HepG2 (cell line): Measurements from ENCODE around the gene CCDC201. TPM values are rescaled to one million over a fixed set of nuclear protein-coding genes. Genes with fewer than 3 reads are reported as not detected.

ENCODE experiments used
- ATAC-seq: fragments of 200-7000 bp; cut with Tn5 transposase; 3 replicates; pipeline ENCODE4 v1.9.1; 2020; ENCODE audit warnings: mild to moderate bottlenecking, moderate library complexity
- BruUV-seq: library from RNA; stranded (reverse); fragments of 400-500 nt; replicated peaks from 2 replicates; lab custom pipeline; 2021; lab: Mats Ljungman, UMichigan
- CTCF ChIA-PET: fragments of 300-600 bp; formaldehyde crosslinking; extraction: SDS; loops from one replicate; lab custom pipeline; 2021; ENCODE audit warnings: low total read pairs, inconsistent platforms, low intra/inter-chr PET ratio; lab: Yijun Ruan, JAX
- POLR2A ChIA-PET: fragments of 350-600 bp; sonication (Branson Sonifier 250); formaldehyde crosslinking; loops from one replicate; lab custom pipeline; 2020; ENCODE audit warnings: antibody characterized with exemption, inconsistent platforms; lab: Yijun Ruan, JAX
- DNase-seq: peaks from one replicate; pipeline ENCODE4 v3.0.0-alpha.2; 2015; ENCODE audit warnings: low spot score
- FAIRE-seq: peaks from 3 replicates; lab custom pipeline; 2011; peaks lifted over from hg19 to GRCh38; lab: Jason Lieb, UNC
- H2AFZ ChIP-seq: one replicate; pipeline ENCODE4 v1.6.1; 2011; ENCODE audit warnings: low read length, inconsistent platforms
- H3K27ac ChIP-seq: fragments of 300-600 bp; 3 replicates; pipeline ENCODE4 v1.8.0; 2011; ENCODE audit warnings: mixed run types, mild to moderate bottlenecking, mixed read lengths, low read length, inconsistent platforms; ENCODE audit not compliant: insufficient read depth; ENCODE audit errors: extremely low read length
- H3K27me3 ChIP-seq, 2 experiments: fragments of 200-600 bp in 1 of 2; 2 replicates in 1 of 2; 3 replicates in 1 of 2; pipeline versions ENCODE4 v1.6.0 to v1.8.0; 2011; ENCODE audit warnings: low read length in 2 of 2, mild to moderate bottlenecking in 2 of 2, moderate library complexity in 2 of 2, inconsistent platforms in 1 of 2; ENCODE audit not compliant: insufficient read depth in 2 of 2, control insufficient read depth in 1 of 2
- H3K36me3 ChIP-seq, 2 experiments: fragments of 200-600 bp in 1 of 2; replicated peaks in 1 of 2; 2 replicates in 1 of 2; 3 replicates in 1 of 2; pipeline versions ENCODE4 v1.5.1 to v1.8.0; 2011; ENCODE audit warnings: low read length in 2 of 2, inconsistent platforms in 1 of 2; ENCODE audit not compliant: insufficient read depth in 2 of 2, control insufficient read depth in 1 of 2
- H3K4me1 ChIP-seq: 2 replicates; pipeline ENCODE4 v1.5.1; 2012; ENCODE audit warnings: low read length, inconsistent platforms; ENCODE audit not compliant: insufficient read depth
- H3K4me2 ChIP-seq: 2 replicates; pipeline ENCODE4 v1.6.0; 2011; ENCODE audit warnings: low read depth, low read length, inconsistent platforms
- H3K4me3 ChIP-seq, 3 experiments: fragments of 200-600 bp in 1 of 3; sonication (generic), shearing (Covaris generic) in 1 of 3; replicated peaks in 1 of 3; 2 replicates each; pipeline ENCODE4 v1.5.1; 2011 to 2016; ENCODE audit warnings: low read length in 3 of 3, inconsistent platforms in 2 of 3, low read depth in 2 of 3, mild to moderate bottlenecking in 2 of 3, control low read depth in 1 of 3, mixed read lengths in 1 of 3; ENCODE audit not compliant: insufficient read depth in 1 of 3
- H3K79me2 ChIP-seq: one replicate; pipeline ENCODE4 v1.6.1; 2011; ENCODE audit warnings: low read length, inconsistent platforms; ENCODE audit not compliant: insufficient read depth
- H3K9ac ChIP-seq: 2 replicates; pipeline ENCODE4 v1.6.0; 2011; ENCODE audit warnings: mild to moderate bottlenecking, low read depth, low read length, inconsistent platforms; ENCODE audit not compliant: insufficient read depth
- H3K9me3 ChIP-seq: 2 replicates; pipeline ENCODE4 v1.5.1; 2012; ENCODE audit warnings: mild to moderate bottlenecking, low read length
- H4K20me1 ChIP-seq: 2 replicates; pipeline ENCODE4 v1.6.0; 2011; ENCODE audit warnings: inconsistent platforms, mild to moderate bottlenecking, low read length, moderate library complexity; ENCODE audit not compliant: insufficient read depth
- ARNTL ChIP-seq: sonication (generic); formaldehyde crosslinking; IDR thresholded peaks from 2 replicates; pipeline ENCODE4 v1.4.0; 2020; ENCODE audit warnings: mild to moderate bottlenecking, missing genetic modification reagents
- EZH2 ChIP-seq: conservative IDR thresholded peaks from 2 replicates; pipeline ENCODE4 v1.6.1; 2012; ENCODE audit warnings: mild to moderate bottlenecking, low read depth, low read length, moderate library complexity
- FOXP4 ChIP-seq: sonication (generic); formaldehyde crosslinking; IDR thresholded peaks from 2 replicates; pipeline ENCODE4 v1.4.0; 2020; ENCODE audit warnings: missing genetic modification reagents
- GTF3A ChIP-seq: sonication (generic); formaldehyde crosslinking; conservative IDR thresholded peaks from 2 replicates; pipeline ENCODE4 v1.4.0; 2020; ENCODE audit warnings: mild to moderate bottlenecking, missing genetic modification reagents
- HMG20B ChIP-seq: conservative IDR thresholded peaks from 2 replicates; pipeline ENCODE4 v1.6.1; 2016; ENCODE audit warnings: missing genetic modification reagents, missing compliant biosample characterization
- KLF11 ChIP-seq: IDR thresholded peaks from 2 replicates; pipeline ENCODE4 v1.6.1; 2016; ENCODE audit warnings: missing compliant biosample characterization
- NFATC3 ChIP-seq: sonication (generic); formaldehyde crosslinking; IDR thresholded peaks from 2 replicates; pipeline ENCODE4 v1.5.1; 2020; ENCODE audit warnings: mild to moderate bottlenecking, missing genetic modification reagents
- PHF21A ChIP-seq: sonication (generic); formaldehyde crosslinking; IDR thresholded peaks from 2 replicates; pipeline ENCODE4 v1.5.0; 2020; ENCODE audit warnings: mild to moderate bottlenecking, missing genetic modification reagents
- PTBP1 ChIP-seq: fragments of 200-400 bp; formaldehyde crosslinking; IDR thresholded peaks from 2 replicates; pipeline ENCODE4 v1.6.1; 2018; ENCODE audit warnings: low read length, low read depth; ENCODE audit not compliant: poor library complexity, severe bottlenecking
- SIX4 ChIP-seq: sonication (generic); formaldehyde crosslinking; IDR thresholded peaks from 2 replicates; pipeline ENCODE4 v1.4.0; 2020; ENCODE audit warnings: missing genetic modification reagents
- TCF7 ChIP-seq: sonication (generic); IDR thresholded peaks from 2 replicates; pipeline ENCODE4 v1.6.1; 2016; ENCODE audit warnings: antibody characterized with exemption, low read depth
- ZNF121 ChIP-seq: sonication (generic); formaldehyde crosslinking; IDR thresholded peaks from 2 replicates; pipeline ENCODE4 v1.5.0; 2020; ENCODE audit warnings: mild to moderate bottlenecking, missing genetic modification reagents
- ZNF276 ChIP-seq: sonication (generic); formaldehyde crosslinking; IDR thresholded peaks from 2 replicates; pipeline ENCODE4 v1.4.0; 2020; ENCODE audit warnings: mild to moderate bottlenecking, low read depth, missing genetic modification reagents
- WGBS: methylation state at CpG from one replicate; pipeline ENCODE4 v1.1.6; 2017; ENCODE audit warnings: low lambda C conversion rate; 5-methylcytosine and 5-hydroxymethylcytosine counted together
- in situ Hi-C: cut with HindIII; loops from 2 replicates; pipeline ENCODE4 v1.10.0; 2017; ENCODE audit warnings: low pct_unique_long_range_greater_than_20kb; ENCODE audit not compliant: extremely low pct_ligation_motif_present
- intact Hi-C: fragments of 100-400 bp; cut with micrococcal nuclease; formaldehyde crosslinking; loops from one replicate; pipeline ENCODE4 v1.10.0; 2022; ENCODE audit not compliant: unreplicated experiment
- polyA plus RNA-seq, 8 experiments: library from polyadenylated mRNA; depleted of rRNA in 3 of 8; stranded (reverse) in 7 of 8; unstranded in 1 of 8; fragments of >200 nt; fragmentation: Illumina TruSeq in 4 of 8; extraction: Trizol in 4 of 8; gene quantifications; 2 replicates each; pipeline versions ENCODE4 v1.2.1 to v1.2.3, GENCODE V29; 2011 to 2016; ENCODE audit warnings: low read depth in 4 of 8, missing spikeins in 1 of 8, mixed read lengths in 1 of 8; ENCODE audit not compliant: insufficient read depth in 1 of 8
- total RNA-seq, 5 experiments: library from RNA; depleted of rRNA; stranded (reverse); fragments of >200 nt; fragmentation: Illumina TruSeq; extraction: Trizol; gene quantifications; 2 replicates each; pipeline ENCODE4 v1.2.3, GENCODE V29; 2016; ENCODE audit warnings: low read depth in 1 of 5
- TF ChIP-seq, protein P1 (sequence below): sonication (generic); formaldehyde crosslinking; IDR thresholded peaks from 2 replicates; pipeline ENCODE4 v1.8.1; 2022; ENCODE audit warnings: low read depth, mild to moderate bottlenecking, missing genetic modification reagents

The CCDC201 gene
- total and polyA plus RNA-seq, 2 of the 13 experiments (the other 11 are each of a cell fraction or from before 2014, with no cell fraction given) = 0.92 TPM; not detected in 1

DNA sequence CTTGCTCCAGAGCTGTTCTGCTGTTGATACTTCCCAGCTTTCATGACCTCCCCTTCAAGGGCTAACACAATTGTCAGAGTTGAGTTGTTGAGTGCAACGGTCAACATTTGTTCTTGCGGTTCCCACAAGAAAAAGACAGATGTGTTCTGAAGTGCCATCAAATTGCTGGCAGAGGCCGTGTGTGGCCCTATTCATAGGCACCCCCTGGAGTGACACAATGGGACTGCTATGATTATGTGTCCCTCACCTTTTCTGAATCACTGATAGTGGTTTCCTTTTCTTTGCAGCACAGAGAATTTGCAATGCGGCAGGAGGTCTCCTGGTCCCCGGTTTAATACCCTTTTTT, 9.6 kb upstream of the CCDC201 start (continued):
- TF ChIP-seq FOXP4 (CRISPR knock-in tag) (no peak), ZNF276 (CRISPR knock-in tag) (0 out of 2 replicates have a peak, but pooled peaks have one; percentile 5)
- TF ChIP-seq, protein P1, sequence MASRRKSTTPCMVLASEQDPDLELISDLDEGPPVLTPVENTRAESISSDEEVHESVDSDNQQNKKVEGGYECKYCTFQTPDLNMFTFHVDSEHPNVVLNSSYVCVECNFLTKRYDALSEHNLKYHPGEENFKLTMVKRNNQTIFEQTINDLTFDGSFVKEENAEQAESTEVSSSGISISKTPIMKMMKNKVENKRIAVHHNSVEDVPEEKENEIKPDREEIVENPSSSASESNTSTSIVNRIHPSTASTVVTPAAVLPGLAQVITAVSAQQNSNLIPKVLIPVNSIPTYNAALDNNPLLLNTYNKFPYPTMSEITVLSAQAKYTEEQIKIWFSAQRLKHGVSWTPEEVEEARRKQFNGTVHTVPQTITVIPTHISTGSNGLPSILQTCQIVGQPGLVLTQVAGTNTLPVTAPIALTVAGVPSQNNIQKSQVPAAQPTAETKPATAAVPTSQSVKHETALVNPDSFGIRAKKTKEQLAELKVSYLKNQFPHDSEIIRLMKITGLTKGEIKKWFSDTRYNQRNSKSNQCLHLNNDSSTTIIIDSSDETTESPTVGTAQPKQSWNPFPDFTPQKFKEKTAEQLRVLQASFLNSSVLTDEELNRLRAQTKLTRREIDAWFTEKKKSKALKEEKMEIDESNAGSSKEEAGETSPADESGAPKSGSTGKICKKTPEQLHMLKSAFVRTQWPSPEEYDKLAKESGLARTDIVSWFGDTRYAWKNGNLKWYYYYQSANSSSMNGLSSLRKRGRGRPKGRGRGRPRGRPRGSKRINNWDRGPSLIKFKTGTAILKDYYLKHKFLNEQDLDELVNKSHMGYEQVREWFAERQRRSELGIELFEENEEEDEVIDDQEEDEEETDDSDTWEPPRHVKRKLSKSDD (CRISPR knock-in tag) = no peak
- TF ChIP-seq, all 625 proteins: peak for 11

DNA sequence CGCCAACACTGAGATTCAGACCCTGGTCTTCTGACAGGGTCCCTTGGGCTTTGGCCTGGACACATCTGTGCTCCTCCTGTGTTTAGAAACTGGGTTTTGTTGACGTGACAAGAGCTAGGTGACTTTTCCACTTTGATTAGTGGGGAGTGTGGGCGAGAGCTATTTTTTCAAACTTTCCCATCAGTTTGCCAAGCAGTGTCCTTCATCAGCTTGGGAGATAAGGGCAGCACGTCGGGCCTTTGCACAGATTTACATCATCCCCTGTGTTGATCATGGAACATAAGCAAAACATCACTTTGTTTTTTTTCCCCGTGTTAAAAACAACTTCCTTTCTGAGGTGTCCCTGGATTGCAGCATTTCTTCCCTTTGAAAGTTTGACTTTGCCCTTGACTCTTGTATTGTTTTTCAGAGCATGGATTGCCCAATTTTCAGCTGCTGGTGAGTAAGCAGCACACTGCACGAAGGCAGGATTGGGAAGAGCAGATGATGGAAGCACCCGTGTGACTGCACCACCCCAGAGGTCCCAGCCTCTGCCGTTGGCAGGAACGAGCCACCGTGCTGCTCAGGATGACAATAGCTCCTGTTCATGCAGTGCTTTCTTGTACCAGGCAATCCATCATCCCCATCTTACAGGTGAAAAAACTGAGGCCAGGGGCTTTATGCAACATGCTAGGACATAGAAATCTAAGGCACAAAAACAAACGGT, 9.0 kb upstream of the CCDC201 start:
- no peak overlapping the region for H2AFZ ChIP-seq
- no peak for TF ChIP-seq EZH2
- peak; percentile 99 for TF ChIP-seq PHF21A (CRISPR knock-in tag)
- TF ChIP-seq PTBP1 = no peak
- peak; percentile 98 for TF ChIP-seq TCF7
- TF ChIP-seq ZNF121 (CRISPR knock-in tag) = peak; percentile 56
- TF ChIP-seq GTF3A = no peak; the same call in 1 of the 2 replicates
- no peak for TF ChIP-seq KLF11 (CRISPR knock-in tag)
- 0 out of 2 replicates have a peak, but pooled peaks have one; percentile 68 for TF ChIP-seq NFATC3 (CRISPR knock-in tag)
- peak; percentile 97 for TF ChIP-seq ARNTL (CRISPR knock-in tag)
- TF ChIP-seq HMG20B (CRISPR knock-in tag) = peak; percentile 85
- peak; percentile 65; the same call in 1 of the 2 replicates for TF ChIP-seq SIX4

More for the DNA sequence above, 9.0 kb upstream of the CCDC201 start:
- Histone ChIP-seq H3K79me2 (peaks cover 3% of the 10 kb centered on the region), H3K27ac (peak overlapping the region; percentile 93), H3K36me3 (no peaks in the 10 kb centered on the region; a peak in 1 of 5 replicates), H4K20me1 (no peaks in the 10 kb centered on the region), H3K27me3 (no peaks in the 10 kb centered on the region), H3K4me1 (peaks cover 84% of the 10 kb centered on the region), H3K4me3 (peak overlapping the region in 1 of 3 experiments; percentile 30; a peak in 1 of 6 replicates), H3K9me3 (peaks cover 20% of the 10 kb centered on the region), H3K4me2 (peak overlapping the region; percentile 56), H3K9ac (peak overlapping the region; percentile 69)
- ChIA-PET POLR2A (interaction anchor here (0.7 to 5.5 kb wide), 23 partner anchors 9 to 1905 kb away, joined by 3 to 118 read pairs (median 4); partner anchors contain the start of genes CCDC201 and TBRG4), CTCF (no interaction called here)
- BruUV-seq = no TSS peak
- peak; percentile 98 for DNase-seq
- FAIRE-seq = peak; percentile 94
- intact Hi-C loops = no loop called here
- peak; percentile 77 for ATAC-seq
- in situ Hi-C loops = no loop called here
- WGBS = 0% methylated on average over 12 of the region's 12 CpGs
